ENCODE data around the gene ARID1B. TPM values are rescaled to one million over a fixed set of nuclear protein-coding genes. Genes with fewer than 3 reads are reported as not detected.

The ARID1B gene
- total and polyA plus RNA-seq, 10 of the 15 experiments (the other 5 are each of a cell fraction or from before 2014, with no cell fraction given): 24.7 to 133 (median 54.6) TPM

DNA sequence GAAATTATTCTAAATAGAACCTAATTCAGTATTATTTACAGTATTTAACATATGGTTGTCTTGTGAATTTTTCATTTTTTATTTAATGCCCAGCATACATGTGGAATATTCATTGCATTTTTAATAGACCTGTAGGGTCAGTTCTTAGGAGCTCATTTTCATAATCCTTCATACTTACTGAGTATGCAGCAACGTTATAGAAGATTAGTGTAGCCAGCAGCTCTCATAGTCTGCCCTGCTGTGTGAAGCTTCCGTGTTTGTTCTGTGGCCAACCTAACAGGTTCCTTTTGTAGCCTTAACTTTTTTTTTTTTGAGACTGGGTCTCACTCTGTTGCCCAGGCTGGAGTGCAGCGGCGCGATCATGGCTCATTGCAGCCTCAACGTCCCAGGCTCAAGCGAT, 261.4 kb downstream of the ARID1B start:
- no peaks in the 10 kb centered on the region for H3K27me3 ChIP-seq (replicated peaks in 1 of 2; ENCODE audit: control insufficient read depth in 2 of 2, insufficient read depth in 2 of 2, low read length in 1 of 2)
- FAIRE-seq (no peak), ATAC-seq (no peak), DNase-seq (ENCODE audit: low read depth, low spot score) (no peak)
- intact Hi-C loops (cut with micrococcal nuclease; ENCODE audit: unreplicated experiment): loop anchor here (10.0 kb wide), 2 partner anchors 146 to 236 kb away; no protein-coding TSS in a partner anchor
- CTCF ChIA-PET: no interaction called here
- H3K4me3 ChIP-seq: no peak overlapping the region
- in situ Hi-C loops (cut with MboI): no loop called here
- RAD21 ChIA-PET (ENCODE audit: unreplicated experiment): no interaction called here
- no peak overlapping the region for H3K27ac ChIP-seq (ENCODE audit: control insufficient read depth, insufficient read depth)
- WGBS (ENCODE audit: insufficient coverage, insufficient replicate concordance, low lambda C conversion rate, missing lambda C conversion rate): 97% methylated on average over 7 of the region's 7 CpGs
- no peak overlapping the region for H3K4me2 ChIP-seq (ENCODE audit: control insufficient read depth, insufficient read depth)
- 0 out of 2 replicates have a peak, but pooled peaks cover 2% of the 10 kb centered on the region for H4K20me1 ChIP-seq (ENCODE audit: control insufficient read depth, insufficient read depth)
- H3K9ac ChIP-seq (ENCODE audit: control insufficient read depth, insufficient read depth, low read length): no peak overlapping the region
- POLR2A ChIA-PET: no interaction called here
- H3K4me1 ChIP-seq (ENCODE audit: control insufficient read depth, insufficient read depth, low read length): peaks cover 1% of the 10 kb centered on the region; the same call in 1 of the 2 replicates
- H3K9me3 ChIP-seq (replicated peaks; ENCODE audit: control insufficient read depth, insufficient read depth, low read length): no peaks in the 10 kb centered on the region
- H3K36me3 ChIP-seq (ENCODE audit: control insufficient read depth in 2 of 2, insufficient read depth in 2 of 2, low read length in 1 of 2): peaks cover 3 to 7% of the 10 kb centered on the region in 2 experiments; a peak in 3 of 4 replicates
- SMC1A ChIA-PET (ENCODE audit: uncharacterized antibody, unreplicated experiment): no interaction called here
- H3K79me2 ChIP-seq (ENCODE audit: control insufficient read depth, insufficient read depth, low read length): peaks cover 28% of the 10 kb centered on the region
- no TSS peak for BruUV-seq (replicated peaks)
- H2AFZ ChIP-seq (ENCODE audit: control insufficient read depth, low read depth, low read length): no peak overlapping the region
- no peak for TF ChIP-seq CHD2 (IDR thresholded peaks at IDR 0.05; ENCODE audit: borderline replicate concordance, low read depth, low read length)
- TF ChIP-seq RB1 (IDR thresholded peaks at IDR 0.05; ENCODE audit: borderline replicate concordance): no peak
- TF ChIP-seq ZNF384 (IDR thresholded peaks at IDR 0.05; ENCODE audit: borderline replicate concordance, low read depth, low read length): no peak
- no peak for TF ChIP-seq ZBED1 (IDR thresholded peaks at IDR 0.05; ENCODE audit: borderline replicate concordance)
- TF ChIP-seq, protein P1, sequence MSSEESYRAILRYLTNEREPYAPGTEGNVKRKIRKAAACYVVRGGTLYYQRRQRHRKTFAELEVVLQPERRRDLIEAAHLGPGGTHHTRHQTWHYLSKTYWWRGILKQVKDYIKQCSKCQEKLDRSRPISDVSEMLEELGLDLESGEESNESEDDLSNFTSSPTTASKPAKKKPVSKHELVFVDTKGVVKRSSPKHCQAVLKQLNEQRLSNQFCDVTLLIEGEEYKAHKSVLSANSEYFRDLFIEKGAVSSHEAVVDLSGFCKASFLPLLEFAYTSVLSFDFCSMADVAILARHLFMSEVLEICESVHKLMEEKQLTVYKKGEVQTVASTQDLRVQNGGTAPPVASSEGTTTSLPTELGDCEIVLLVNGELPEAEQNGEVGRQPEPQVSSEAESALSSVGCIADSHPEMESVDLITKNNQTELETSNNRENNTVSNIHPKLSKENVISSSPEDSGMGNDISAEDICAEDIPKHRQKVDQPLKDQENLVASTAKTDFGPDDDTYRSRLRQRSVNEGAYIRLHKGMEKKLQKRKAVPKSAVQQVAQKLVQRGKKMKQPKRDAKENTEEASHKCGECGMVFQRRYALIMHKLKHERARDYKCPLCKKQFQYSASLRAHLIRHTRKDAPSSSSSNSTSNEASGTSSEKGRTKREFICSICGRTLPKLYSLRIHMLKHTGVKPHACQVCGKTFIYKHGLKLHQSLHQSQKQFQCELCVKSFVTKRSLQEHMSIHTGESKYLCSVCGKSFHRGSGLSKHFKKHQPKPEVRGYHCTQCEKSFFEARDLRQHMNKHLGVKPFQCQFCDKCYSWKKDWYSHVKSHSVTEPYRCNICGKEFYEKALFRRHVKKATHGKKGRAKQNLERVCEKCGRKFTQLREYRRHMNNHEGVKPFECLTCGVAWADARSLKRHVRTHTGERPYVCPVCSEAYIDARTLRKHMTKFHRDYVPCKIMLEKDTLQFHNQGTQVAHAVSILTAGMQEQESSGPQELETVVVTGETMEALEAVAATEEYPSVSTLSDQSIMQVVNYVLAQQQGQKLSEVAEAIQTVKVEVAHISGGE (CRISPR knock-in tag; IDR thresholded peaks at IDR 0.05): no peak
- TF ChIP-seq, protein P2, sequence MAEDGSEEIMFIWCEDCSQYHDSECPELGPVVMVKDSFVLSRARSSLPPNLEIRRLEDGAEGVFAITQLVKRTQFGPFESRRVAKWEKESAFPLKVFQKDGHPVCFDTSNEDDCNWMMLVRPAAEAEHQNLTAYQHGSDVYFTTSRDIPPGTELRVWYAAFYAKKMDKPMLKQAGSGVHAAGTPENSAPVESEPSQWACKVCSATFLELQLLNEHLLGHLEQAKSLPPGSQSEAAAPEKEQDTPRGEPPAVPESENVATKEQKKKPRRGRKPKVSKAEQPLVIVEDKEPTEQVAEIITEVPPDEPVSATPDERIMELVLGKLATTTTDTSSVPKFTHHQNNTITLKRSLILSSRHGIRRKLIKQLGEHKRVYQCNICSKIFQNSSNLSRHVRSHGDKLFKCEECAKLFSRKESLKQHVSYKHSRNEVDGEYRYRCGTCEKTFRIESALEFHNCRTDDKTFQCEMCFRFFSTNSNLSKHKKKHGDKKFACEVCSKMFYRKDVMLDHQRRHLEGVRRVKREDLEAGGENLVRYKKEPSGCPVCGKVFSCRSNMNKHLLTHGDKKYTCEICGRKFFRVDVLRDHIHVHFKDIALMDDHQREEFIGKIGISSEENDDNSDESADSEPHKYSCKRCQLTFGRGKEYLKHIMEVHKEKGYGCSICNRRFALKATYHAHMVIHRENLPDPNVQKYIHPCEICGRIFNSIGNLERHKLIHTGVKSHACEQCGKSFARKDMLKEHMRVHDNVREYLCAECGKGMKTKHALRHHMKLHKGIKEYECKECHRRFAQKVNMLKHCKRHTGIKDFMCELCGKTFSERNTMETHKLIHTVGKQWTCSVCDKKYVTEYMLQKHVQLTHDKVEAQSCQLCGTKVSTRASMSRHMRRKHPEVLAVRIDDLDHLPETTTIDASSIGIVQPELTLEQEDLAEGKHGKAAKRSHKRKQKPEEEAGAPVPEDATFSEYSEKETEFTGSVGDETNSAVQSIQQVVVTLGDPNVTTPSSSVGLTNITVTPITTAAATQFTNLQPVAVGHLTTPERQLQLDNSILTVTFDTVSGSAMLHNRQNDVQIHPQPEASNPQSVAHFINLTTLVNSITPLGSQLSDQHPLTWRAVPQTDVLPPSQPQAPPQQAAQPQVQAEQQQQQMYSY (CRISPR knock-in tag; IDR thresholded peaks at IDR 0.05): no peak
- TF ChIP-seq HCFC1 (IDR thresholded peaks at IDR 0.05; ENCODE audit: low read length): no peak
- TF ChIP-seq GABPA (IDR thresholded peaks at IDR 0.05; ENCODE audit: low read depth): no peak
- no peak for TF ChIP-seq POLR2A (IDR thresholded peaks at IDR 0.05; ENCODE audit: low read depth, low read length)
- no peak for TF ChIP-seq CHD4 (IDR thresholded peaks at IDR 0.05)
- no peak for TF ChIP-seq MEF2A (IDR thresholded peaks at IDR 0.05; ENCODE audit: insufficient read depth, low read depth, low read length)
- TF ChIP-seq MLLT1 (IDR thresholded peaks at IDR 0.05): no peak
- TF ChIP-seq, protein P3, sequence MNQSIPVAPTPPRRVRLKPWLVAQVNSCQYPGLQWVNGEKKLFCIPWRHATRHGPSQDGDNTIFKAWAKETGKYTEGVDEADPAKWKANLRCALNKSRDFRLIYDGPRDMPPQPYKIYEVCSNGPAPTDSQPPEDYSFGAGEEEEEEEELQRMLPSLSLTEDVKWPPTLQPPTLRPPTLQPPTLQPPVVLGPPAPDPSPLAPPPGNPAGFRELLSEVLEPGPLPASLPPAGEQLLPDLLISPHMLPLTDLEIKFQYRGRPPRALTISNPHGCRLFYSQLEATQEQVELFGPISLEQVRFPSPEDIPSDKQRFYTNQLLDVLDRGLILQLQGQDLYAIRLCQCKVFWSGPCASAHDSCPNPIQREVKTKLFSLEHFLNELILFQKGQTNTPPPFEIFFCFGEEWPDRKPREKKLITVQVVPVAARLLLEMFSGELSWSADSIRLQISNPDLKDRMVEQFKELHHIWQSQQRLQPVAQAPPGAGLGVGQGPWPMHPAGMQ (IDR thresholded peaks at IDR 0.05; ENCODE audit: borderline replicate concordance): no peak
- no peak for TF ChIP-seq JUND (IDR thresholded peaks at IDR 0.05; ENCODE audit: low read depth, low read length)
- TF ChIP-seq RAD21 (IDR thresholded peaks at IDR 0.05; ENCODE audit: insufficient read depth, low read depth, low read length): no peak
- TF ChIP-seq GATAD2B (conservative IDR thresholded peaks at IDR 0.05; ENCODE audit: low read depth): no peak

Data from GM12878 (cell line).